Measurements from ENCODE around the gene LOXL1.

Gene LOXL1

DNA sequence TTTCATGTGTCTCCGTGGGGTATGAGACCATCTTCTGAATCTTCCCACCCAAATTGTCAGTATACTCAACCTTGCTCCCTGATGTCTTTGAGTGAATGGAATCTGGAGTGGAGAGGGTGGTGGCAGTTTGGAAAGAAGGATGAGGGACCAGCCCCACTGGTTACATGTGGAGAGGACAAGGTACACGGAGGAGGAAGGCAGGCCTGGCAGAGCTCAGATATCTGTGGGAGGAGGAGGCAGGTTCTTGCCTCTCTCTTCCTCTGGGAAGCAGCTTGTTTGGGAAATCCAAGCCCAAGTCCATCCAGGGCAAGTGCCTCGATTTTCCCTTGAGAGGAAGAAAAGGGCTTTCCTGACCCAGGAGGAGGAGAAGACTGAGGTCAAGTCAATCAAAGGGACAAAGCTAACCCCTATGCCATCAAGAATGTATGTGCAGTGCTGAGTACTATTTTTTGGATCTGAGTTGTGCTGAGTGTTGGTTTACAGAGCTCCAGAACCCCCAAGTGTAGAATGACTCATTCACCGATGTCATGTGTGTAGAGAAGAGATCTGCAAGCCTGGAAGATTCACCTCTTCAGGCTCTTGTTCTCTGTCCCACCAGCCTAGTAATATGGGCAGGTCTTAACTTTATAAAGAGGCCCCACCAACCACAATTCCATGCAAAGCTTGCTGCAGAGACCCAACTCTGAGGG is 19.8 kb upstream of the LOXL1 start:
- H3K9me3 Mint-ChIP-seq, result no peaks in the 10 kb centered on the region
- no peak overlapping the region for H3K27ac Mint-ChIP-seq
- no peaks in the 10 kb centered on the region for H3K36me3 Mint-ChIP-seq (ENCODE audit: low read depth)
- intact Hi-C loops (cut with micrococcal nuclease), result loop anchor here (2.0 to 10.0 kb wide), 2 partner anchors 32 to 622 kb away; no protein-coding TSS in a partner anchor
- H3K4me3 Mint-ChIP-seq, result no peak overlapping the region
- H3K4me1 Mint-ChIP-seq (ENCODE audit: low read depth), result peaks cover 16% of the 10 kb centered on the region
- H3K27me3 Mint-ChIP-seq, result peaks cover 8% of the 10 kb centered on the region

DNA sequence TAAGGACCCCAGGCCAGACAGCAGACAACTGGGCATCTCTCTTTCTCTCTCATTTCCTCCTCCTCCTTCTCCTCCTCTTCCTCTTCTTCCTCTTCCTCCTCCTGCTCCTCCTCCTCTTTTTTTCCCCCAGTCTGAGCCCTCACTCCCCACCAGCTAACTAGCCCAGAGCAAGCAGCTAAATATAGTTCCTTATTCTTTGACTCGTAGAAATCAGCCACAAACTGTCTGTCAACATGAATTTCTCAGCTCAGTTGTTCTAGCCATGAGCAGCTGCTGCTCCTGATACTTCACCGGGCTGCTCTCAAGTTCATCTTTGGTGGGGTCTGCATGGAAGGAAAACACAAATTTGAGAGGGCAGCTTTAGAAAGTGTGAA is 19.2 kb upstream of the LOXL1 start:
- Mint-ChIP-seq H3K27ac (no peak overlapping the region), H3K4me3 (no peak overlapping the region), H3K36me3 (ENCODE audit: low read depth) (no peaks in the 10 kb centered on the region), H3K4me1 (ENCODE audit: low read depth) (peaks cover 16% of the 10 kb centered on the region), H3K27me3 (peaks cover 8% of the 10 kb centered on the region), H3K9me3 (no peaks in the 10 kb centered on the region)
- intact Hi-C loops (cut with micrococcal nuclease), result loop anchor here (2.0 to 10.0 kb wide), 2 partner anchors 32 to 622 kb away; no protein-coding TSS in a partner anchor

GRCh38 chr15:73908030-73908821 is 18.0 kb upstream of the LOXL1 start:
- H3K36me3 Mint-ChIP-seq (ENCODE audit: low read depth), result no peaks in the 10 kb centered on the region

DNA sequence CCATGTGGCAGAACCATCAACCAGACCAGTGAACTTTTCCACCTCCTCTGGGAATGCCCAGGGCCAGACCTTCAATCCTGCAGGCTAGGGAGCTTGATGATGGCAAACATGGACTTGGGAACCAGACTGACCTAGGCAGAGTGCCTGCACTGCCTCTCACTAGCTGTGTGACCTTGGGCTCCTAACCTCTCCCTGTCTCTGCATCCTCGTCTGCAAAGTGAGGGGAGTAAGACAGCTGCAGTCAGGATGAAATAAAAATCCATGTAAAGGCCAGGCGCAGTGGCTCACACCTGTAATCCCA is 17.5 kb upstream of the LOXL1 start:
- Mint-ChIP-seq H3K36me3 (ENCODE audit: low read depth) (no peaks in the 10 kb centered on the region), H3K4me1 (ENCODE audit: low read depth) (peaks cover 16% of the 10 kb centered on the region), H3K27me3 (peaks cover 8% of the 10 kb centered on the region), H3K27ac (no peak overlapping the region), H3K9me3 (no peaks in the 10 kb centered on the region), H3K4me3 (no peak overlapping the region)
- intact Hi-C loops (cut with micrococcal nuclease), result loop anchor here (10.0 kb wide), 1 partner anchor 624 kb away; no protein-coding TSS in a partner anchor

More at GRCh38 chr15:73908030-73908821, 18.0 kb upstream of the LOXL1 start:
- Mint-ChIP-seq H3K27me3 (peaks cover 8% of the 10 kb centered on the region), H3K4me3 (no peak overlapping the region), H3K27ac (no peak overlapping the region), H3K4me1 (ENCODE audit: low read depth) (peaks cover 16% of the 10 kb centered on the region), H3K9me3 (no peaks in the 10 kb centered on the region)
- intact Hi-C loops (cut with micrococcal nuclease), result loop anchor here (10.0 kb wide), 1 partner anchor 623 kb away; no protein-coding TSS in a partner anchor

DNA sequence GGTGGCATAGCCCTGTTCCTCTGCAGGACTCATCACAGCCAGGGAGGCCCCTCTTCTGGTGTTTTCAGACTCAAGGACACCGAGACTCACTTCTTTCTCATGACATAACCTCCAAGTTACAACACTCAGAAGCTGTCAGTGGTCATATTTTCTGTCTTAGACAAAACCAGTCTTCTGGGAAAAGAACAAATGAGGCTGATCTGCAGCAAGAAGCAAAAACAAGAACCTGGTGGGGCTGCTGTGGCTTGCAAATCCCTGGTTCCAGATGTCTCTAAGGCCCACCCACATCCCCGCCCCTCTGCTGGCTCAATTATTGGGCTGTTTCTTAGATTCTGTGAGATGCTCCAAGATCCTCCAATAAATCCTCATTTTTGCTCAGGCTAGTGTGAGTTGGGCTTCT is 16.6 kb upstream of the LOXL1 start:
- intact Hi-C loops (cut with micrococcal nuclease), result loop anchor here (10.0 kb wide), 1 partner anchor 625 kb away; no protein-coding TSS in a partner anchor
- no peaks in the 10 kb centered on the region for H3K9me3 Mint-ChIP-seq
- H3K4me3 Mint-ChIP-seq, result no peak overlapping the region
- no peak overlapping the region for H3K27ac Mint-ChIP-seq
- H3K4me1 Mint-ChIP-seq (ENCODE audit: low read depth), result peaks cover 23% of the 10 kb centered on the region
- H3K27me3 Mint-ChIP-seq, result peaks cover 12% of the 10 kb centered on the region
- H3K36me3 Mint-ChIP-seq (ENCODE audit: low read depth), result no peaks in the 10 kb centered on the region

- no peaks in the 10 kb centered on the region for H3K36me3 Mint-ChIP-seq (ENCODE audit: low read depth)
- H3K4me1 Mint-ChIP-seq (ENCODE audit: low read depth), result peaks cover 23% of the 10 kb centered on the region
- no peaks in the 10 kb centered on the region for H3K9me3 Mint-ChIP-seq
- H3K4me3 Mint-ChIP-seq, result no peak overlapping the region
- no peak overlapping the region for H3K27ac Mint-ChIP-seq
- H3K27me3 Mint-ChIP-seq, result peaks cover 14% of the 10 kb centered on the region
- intact Hi-C loops (cut with micrococcal nuclease), result no loop called here
Measured at GRCh38 chr15:73910522-73911303, 15.5 kb upstream of the LOXL1 start.

DNA sequence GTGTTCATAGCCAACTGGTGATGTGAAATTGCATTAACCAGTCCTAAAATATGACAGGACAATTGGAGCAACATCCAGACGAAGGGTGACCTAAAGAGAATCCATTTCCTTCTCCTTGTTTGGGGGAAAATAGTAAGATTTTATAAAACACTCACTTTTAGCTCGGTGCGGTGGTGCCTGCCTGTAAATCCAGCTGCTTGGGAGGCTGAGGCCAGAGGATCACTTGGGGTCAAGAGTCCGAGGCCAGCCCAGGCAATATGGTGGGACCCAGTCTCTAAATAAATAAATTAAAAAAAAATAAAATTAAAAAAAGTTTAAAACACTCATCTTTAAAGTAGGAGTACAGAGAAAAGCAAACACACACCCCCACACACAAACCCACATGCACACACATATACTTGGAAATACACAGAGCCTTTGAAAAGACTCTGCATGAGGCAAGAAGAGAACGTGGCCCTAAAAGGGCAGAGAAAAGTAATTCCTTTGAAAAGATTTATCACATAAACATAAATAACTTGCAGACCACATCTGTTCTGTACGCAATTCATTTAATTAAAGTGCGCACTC is 14.1 kb upstream of the LOXL1 start:
- H3K27ac Mint-ChIP-seq, result no peak overlapping the region
- no peaks in the 10 kb centered on the region for H3K36me3 Mint-ChIP-seq (ENCODE audit: low read depth)
- peaks cover 14% of the 10 kb centered on the region for H3K27me3 Mint-ChIP-seq
- peaks cover 8% of the 10 kb centered on the region for H3K9me3 Mint-ChIP-seq
- peaks cover 19% of the 10 kb centered on the region for H3K4me1 Mint-ChIP-seq (ENCODE audit: low read depth)
- intact Hi-C loops (cut with micrococcal nuclease), result no loop called here
- no peak overlapping the region for H3K4me3 Mint-ChIP-seq

GRCh38 chr15:73914145-73914544 is 12.1 kb upstream of the LOXL1 start:
- Mint-ChIP-seq H3K4me1 (ENCODE audit: low read depth) (peaks cover 13% of the 10 kb centered on the region), H3K4me3 (no peak overlapping the region)

GRCh38 chr15:73915082-73915481 is 11.2 kb upstream of the LOXL1 start:
- Mint-ChIP-seq H3K27ac (no peak overlapping the region), H3K36me3 (ENCODE audit: low read depth) (no peaks in the 10 kb centered on the region)

More at GRCh38 chr15:73914145-73914544, 12.1 kb upstream of the LOXL1 start:
- intact Hi-C loops (cut with micrococcal nuclease), result no loop called here
- H3K27ac Mint-ChIP-seq, result no peak overlapping the region
- peaks cover 18% of the 10 kb centered on the region for H3K27me3 Mint-ChIP-seq
- H3K36me3 Mint-ChIP-seq (ENCODE audit: low read depth), result no peaks in the 10 kb centered on the region
- H3K9me3 Mint-ChIP-seq, result peaks cover 20% of the 10 kb centered on the region

DNA sequence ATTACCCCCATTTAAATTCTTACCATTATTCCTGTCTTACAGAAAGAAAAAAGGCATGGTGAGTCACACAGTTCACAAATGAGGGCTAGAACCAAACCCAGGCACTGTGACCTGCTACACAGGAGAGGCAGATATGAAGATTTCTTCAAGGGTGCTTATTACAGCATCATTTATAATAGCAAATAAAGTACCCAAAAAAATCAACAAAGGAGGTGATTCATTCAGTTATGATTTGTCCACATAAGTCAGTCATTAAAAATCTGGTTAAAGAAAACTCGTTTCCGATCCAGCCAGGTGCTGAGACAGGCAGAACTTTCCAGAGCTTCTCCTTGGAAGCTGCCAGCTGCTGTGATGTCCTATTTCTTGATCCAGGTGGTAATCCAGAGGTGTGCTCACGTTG is 7.5 kb upstream of the LOXL1 start:
- Mint-ChIP-seq H3K4me1 (ENCODE audit: low read depth) (peaks cover 42% of the 10 kb centered on the region), H3K27me3 (peaks cover 24% of the 10 kb centered on the region), H3K4me3 (no peak overlapping the region), H3K36me3 (ENCODE audit: low read depth) (no peaks in the 10 kb centered on the region), H3K27ac (no peak overlapping the region), H3K9me3 (peaks cover 20% of the 10 kb centered on the region)
- intact Hi-C loops (cut with micrococcal nuclease), result no loop called here

More at GRCh38 chr15:73915082-73915481, 11.2 kb upstream of the LOXL1 start:
- Mint-ChIP-seq H3K4me3 (no peak overlapping the region), H3K27me3 (peaks cover 18% of the 10 kb centered on the region), H3K9me3 (peaks cover 20% of the 10 kb centered on the region), H3K4me1 (ENCODE audit: low read depth) (peaks cover 12% of the 10 kb centered on the region)
- intact Hi-C loops (cut with micrococcal nuclease), result no loop called here

DNA sequence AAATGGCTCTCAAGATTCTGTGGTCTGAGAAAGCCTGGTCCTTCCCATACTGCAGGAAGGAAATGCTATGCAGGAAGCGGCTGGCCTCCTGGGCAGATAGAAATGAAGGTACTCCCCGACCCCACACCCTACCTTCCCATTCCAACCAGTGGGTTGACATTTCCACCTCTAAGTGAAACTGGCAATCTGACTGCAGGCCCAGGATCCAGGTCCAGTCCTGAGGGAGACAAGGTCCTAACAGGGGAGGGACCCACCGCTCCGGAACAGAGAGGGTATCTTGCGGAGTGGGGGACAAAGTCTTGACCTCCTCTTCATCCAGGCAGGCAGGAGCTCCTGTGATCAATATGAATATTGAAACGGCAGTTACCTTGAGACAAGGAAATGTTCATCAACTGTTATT is 6.6 kb upstream of the LOXL1 start:
- H3K27me3 Mint-ChIP-seq, result peaks cover 22% of the 10 kb centered on the region
- H3K27ac Mint-ChIP-seq, result no peak overlapping the region
- H3K4me1 Mint-ChIP-seq (ENCODE audit: low read depth), result peaks cover 45% of the 10 kb centered on the region
- peaks cover 20% of the 10 kb centered on the region for H3K9me3 Mint-ChIP-seq
- no peaks in the 10 kb centered on the region for H3K36me3 Mint-ChIP-seq (ENCODE audit: low read depth)
- no peak overlapping the region for H3K4me3 Mint-ChIP-seq
- intact Hi-C loops (cut with micrococcal nuclease), result no loop called here

DNA sequence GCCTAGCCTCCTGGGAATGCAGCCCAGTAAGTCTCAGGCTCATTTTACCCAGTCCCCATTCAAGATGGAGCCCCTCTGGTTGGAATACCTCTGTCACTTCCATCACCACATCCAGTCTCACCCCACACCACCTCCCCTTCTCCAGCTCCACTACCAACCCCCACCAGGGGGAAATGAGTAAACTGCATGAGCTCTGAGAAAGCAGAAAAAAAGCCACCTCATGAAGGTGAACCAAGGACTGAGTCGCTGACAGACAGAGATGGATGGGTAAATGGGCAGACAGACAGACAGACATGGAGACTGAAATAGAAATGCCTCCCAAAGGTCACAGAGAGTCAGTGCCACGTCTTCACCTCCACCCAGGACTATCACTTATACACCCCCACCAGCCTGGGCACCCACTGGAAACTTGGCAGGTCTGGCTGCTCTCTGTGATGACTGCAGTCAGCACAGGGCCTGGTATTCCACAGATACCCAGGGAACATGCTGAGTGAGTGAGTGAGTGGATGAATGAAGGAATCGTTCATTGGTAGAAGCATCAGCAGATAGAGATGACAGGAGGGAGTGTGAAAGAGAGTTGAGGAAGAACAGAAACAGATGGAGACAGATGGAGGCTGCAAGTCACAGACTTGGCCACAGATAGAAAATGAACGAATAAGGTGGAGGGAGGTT is 4.9 kb upstream of the LOXL1 start:
- H3K36me3 Mint-ChIP-seq (ENCODE audit: low read depth), result no peaks in the 10 kb centered on the region
- H3K9me3 Mint-ChIP-seq, result peaks cover 14% of the 10 kb centered on the region
- peaks cover 35% of the 10 kb centered on the region for H3K27me3 Mint-ChIP-seq
- H3K27ac Mint-ChIP-seq, result peak overlapping the region; percentile 77
- H3K4me1 Mint-ChIP-seq (ENCODE audit: low read depth), result peaks cover 55% of the 10 kb centered on the region
- intact Hi-C loops (cut with micrococcal nuclease), result no loop called here
- H3K4me3 Mint-ChIP-seq, result no peak overlapping the region

Measured in dendritic cell treated with granulocyte-macrophage colony-stimulating factor and Interleukin-4, amounts not matched to agents 40 ng/mL and 50 ng/mL, for 4 days (primary cell).